ENCODE data around the gene ATP4A. TPM values are rescaled to one million over a fixed set of nuclear protein-coding genes. Genes with fewer than 3 reads are reported as not detected.

The ATP4A gene
- polyA plus RNA-seq, 1 experiment, result not detected

- DNase-seq (ENCODE audit: low read depth), result no peak
- H3K36me3 ChIP-seq (ENCODE audit: control insufficient read depth, insufficient read depth, low read length), result no peaks in the 10 kb centered on the region
- TF ChIP-seq CTCF (IDR thresholded peaks at IDR 0.05; ENCODE audit: insufficient read depth, low read depth, low read length), result no peak
- no peak overlapping the region for H3K4me3 ChIP-seq (ENCODE audit: low read depth, low read length)
- H3K27me3 ChIP-seq (ENCODE audit: control insufficient read depth, insufficient read depth, low read length), result no peaks in the 10 kb centered on the region; the same call in 1 of the 2 replicates
- POLR2A ChIA-PET, result no interaction called here
- CTCF ChIA-PET, result interaction anchor here (0.8 to 1.0 kb wide), 2 partner anchors 12 to 30 kb away, joined by 3 read pairs; no protein-coding TSS in a partner anchor
Measured at GRCh38 chr19:35578707-35579106, 15.2 kb upstream of the ATP4A start.

DNA sequence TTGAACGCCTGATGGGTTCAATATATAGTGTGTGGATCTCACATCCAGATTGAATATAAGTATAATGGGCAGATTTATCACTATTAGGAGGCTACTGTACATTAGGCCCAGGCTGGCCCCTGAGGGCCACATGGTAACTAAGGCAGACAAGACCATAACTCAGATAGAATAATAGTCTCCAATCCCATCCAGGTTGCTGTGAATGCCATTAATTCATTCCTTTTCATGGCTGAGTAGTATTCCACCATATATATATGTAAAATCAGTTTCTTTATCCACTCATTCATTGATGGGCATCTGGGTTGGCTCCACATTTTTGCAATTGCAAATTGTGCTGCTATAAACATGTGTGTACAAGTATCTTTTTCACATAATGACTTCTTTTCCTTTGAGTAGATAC is 14.5 kb upstream of the ATP4A start:
- no peak for DNase-seq (ENCODE audit: low read depth)
- Histone ChIP-seq H3K4me3 (ENCODE audit: low read depth, low read length) (no peak overlapping the region), H3K27me3 (ENCODE audit: control insufficient read depth, insufficient read depth, low read length) (no peaks in the 10 kb centered on the region; the same call in 1 of the 2 replicates), H3K36me3 (ENCODE audit: control insufficient read depth, insufficient read depth, low read length) (no peaks in the 10 kb centered on the region)
- ChIA-PET POLR2A (no interaction called here), CTCF (no interaction called here)
- no peak for TF ChIP-seq CTCF (IDR thresholded peaks at IDR 0.05; ENCODE audit: insufficient read depth, low read depth, low read length)

DNA sequence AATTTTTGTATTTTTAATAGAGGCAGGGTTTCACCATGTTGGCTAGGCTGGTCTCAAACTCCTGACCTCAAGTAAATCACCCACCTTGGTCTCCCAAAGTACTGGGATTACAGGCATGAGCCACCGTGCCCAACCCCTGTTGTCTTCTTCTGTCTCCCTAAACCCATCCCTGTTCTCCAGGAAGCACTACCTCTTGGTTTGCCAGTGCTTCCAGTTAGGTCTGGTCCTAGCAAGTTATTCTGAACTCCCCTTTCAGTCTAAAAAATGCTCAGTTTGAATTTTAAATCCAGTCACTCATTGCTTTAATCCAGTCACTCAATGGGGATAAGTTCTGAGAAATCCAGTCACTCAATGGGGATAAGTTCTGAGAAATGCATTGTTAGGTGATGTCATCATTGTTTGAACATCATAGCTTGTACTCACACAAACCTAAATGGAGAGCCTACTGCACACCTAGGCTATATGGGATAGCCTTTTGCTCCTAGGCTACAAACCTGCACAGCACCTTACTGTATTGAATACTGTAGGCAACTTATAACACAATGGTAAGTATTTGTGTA is 8.0 kb upstream of the ATP4A start:
- no peak for TF ChIP-seq CTCF (IDR thresholded peaks at IDR 0.05; ENCODE audit: insufficient read depth, low read depth, low read length)
- H3K4me3 ChIP-seq (ENCODE audit: low read depth, low read length), result no peak overlapping the region
- no peaks in the 10 kb centered on the region for H3K36me3 ChIP-seq (ENCODE audit: control insufficient read depth, insufficient read depth, low read length)
- CTCF ChIA-PET, result no interaction called here
- H3K27me3 ChIP-seq (ENCODE audit: control insufficient read depth, insufficient read depth, low read length), result peaks cover 2% of the 10 kb centered on the region
- POLR2A ChIA-PET, result no interaction called here
- DNase-seq (ENCODE audit: low read depth), result no peak

DNA sequence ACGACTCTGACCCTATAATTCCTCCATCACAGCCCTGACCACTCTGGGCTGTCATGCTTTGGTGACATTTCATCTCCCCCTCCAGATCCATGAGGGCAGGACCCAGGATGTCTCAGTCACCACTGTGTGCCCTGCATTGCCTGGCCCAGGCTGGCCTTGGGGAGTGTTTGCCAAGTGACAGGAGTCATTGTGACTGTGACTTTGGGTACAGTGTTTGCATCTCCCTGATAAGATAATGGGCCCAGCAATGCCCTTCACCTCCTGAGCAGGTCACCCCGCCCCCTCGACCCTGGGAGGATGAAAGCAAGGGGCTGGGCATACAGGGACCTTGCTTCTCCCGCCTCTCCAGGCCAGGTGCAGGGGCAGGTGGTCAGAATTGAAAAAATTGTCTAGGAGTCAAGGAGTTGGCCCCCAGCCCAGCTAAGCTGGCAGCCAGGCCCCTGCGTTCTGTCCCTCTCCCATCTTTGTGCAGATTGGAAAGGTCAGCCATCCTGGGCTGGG is 5.9 kb upstream of the ATP4A start:
- no peaks in the 10 kb centered on the region for H3K36me3 ChIP-seq (ENCODE audit: control insufficient read depth, insufficient read depth, low read length)
- ChIA-PET POLR2A (no interaction called here), CTCF (no interaction called here)
- peaks cover 2% of the 10 kb centered on the region; the same call in 1 of the 2 replicates for H3K27me3 ChIP-seq (ENCODE audit: control insufficient read depth, insufficient read depth, low read length)
- DNase-seq (ENCODE audit: low read depth), result no peak
- TF ChIP-seq CTCF (IDR thresholded peaks at IDR 0.05; ENCODE audit: insufficient read depth, low read depth, low read length), result no peak
- H3K4me3 ChIP-seq (ENCODE audit: low read depth, low read length), result no peak overlapping the region

DNA sequence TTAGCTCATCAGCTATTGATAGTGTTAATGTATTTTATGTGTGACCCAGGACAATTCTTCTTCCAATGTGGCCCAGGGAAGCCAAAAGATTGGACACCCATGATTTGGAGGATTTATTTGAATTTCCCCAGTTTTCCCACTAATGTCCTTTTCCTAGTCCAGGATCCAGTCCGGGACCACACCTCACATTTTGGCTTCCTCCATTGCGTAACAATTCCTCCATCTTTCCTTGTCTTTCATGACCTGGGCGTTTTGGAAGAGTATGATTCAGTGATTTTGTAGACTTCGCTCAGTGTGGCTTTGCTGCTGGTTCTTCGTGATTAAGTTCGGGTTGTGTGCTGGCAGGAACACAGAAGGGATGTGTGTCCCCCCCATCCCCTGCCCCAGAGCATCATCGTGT is 3.3 kb upstream of the ATP4A start:
- ChIA-PET CTCF (interaction anchor here (1.3 kb wide), 1 partner anchor 11 kb away, joined by 3 read pairs; no protein-coding TSS in a partner anchor), POLR2A (no interaction called here)
- H3K36me3 ChIP-seq (ENCODE audit: control insufficient read depth, insufficient read depth, low read length), result no peaks in the 10 kb centered on the region
- no peak for TF ChIP-seq CTCF (IDR thresholded peaks at IDR 0.05; ENCODE audit: insufficient read depth, low read depth, low read length)
- H3K4me3 ChIP-seq (ENCODE audit: low read depth, low read length), result no peak overlapping the region
- no peak for DNase-seq (ENCODE audit: low read depth)
- peaks cover 2% of the 10 kb centered on the region; the same call in 1 of the 2 replicates for H3K27me3 ChIP-seq (ENCODE audit: control insufficient read depth, insufficient read depth, low read length)

Measured in BJ (cell line).